A204.1 (cell line): ENCODE measurements around the gene SCNN1G.

Source experiments
- FAIRE-seq: peaks from 2 replicates; lab custom pipeline; 2012; peaks lifted over from hg19 to GRCh38; lab: Jason Lieb, UNC

SCNN1G gene

DNA sequence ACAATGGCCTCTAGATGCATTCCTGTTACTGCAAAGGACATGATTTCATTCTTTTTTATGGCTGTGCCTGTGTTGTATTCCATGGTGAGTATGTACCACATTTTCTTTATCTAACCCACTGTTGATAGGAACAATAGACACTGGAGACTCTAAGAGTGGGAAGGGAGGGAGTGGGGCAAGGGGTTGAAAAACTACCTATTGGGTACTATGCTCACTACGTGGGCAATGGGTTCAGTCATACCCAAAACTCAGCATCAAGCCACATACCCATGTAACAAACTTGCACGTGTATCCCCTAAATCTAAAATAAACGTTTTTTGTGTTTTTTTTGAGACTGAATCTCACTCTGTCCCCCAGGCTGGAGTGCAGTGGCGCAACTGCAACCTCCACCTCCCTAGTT, 72.5 kb downstream of the SCNN1G start:
- no peak for FAIRE-seq

DNA sequence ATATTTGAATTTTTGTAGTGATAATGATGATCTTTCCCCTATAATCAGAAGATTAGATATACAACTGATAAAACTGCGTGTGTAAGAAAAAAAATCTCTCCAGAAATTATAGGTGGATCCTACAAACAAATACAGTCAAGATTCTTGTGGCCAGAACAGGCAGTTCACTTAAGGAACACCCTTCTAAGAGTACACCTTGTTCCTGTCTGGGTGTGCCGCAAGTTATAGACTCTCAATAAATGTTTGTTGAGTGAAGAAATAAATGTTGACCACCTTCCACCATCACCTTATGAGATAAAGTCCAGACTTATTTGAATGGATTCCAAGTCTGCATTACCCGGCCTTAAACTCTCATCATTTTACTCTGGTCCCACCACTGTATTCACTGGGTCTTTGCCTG, 73.9 kb downstream of the SCNN1G start:
- no peak for FAIRE-seq

GRCh38 chr16:23257682-23258081, 75.1 kb downstream of the SCNN1G start:
- no peak for FAIRE-seq

DNA sequence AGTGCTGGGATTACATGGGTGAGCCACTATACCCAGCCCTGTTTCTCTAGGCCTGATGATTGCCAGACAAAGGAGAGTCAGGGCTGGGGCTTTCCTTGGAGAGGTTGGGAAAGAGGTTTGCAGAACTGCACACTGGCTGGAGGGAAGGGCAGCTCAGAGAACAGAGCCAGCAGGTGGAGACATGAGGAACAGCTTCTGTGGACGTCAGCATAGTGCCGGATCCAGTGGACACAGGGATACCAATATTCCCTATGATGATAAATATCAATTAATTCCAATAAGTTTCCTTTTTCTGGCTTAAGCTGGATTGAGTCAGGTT, 76.3 kb downstream of the SCNN1G start:
- no peak for FAIRE-seq
